ENCODE measurements around the gene COTL1. TPM values are rescaled to one million over a fixed set of nuclear protein-coding genes. Genes with fewer than 3 reads are reported as not detected.
"Not testable (repeated sequence)": the region's sequence is repeated elsewhere in the genome, so short reads cannot be mapped to it uniquely, and the experiment has no call there.

Gene COTL1
- total and polyA plus RNA-seq, 7 donors, result 6.1 to 44.5 (median 9.8) TPM

DNA sequence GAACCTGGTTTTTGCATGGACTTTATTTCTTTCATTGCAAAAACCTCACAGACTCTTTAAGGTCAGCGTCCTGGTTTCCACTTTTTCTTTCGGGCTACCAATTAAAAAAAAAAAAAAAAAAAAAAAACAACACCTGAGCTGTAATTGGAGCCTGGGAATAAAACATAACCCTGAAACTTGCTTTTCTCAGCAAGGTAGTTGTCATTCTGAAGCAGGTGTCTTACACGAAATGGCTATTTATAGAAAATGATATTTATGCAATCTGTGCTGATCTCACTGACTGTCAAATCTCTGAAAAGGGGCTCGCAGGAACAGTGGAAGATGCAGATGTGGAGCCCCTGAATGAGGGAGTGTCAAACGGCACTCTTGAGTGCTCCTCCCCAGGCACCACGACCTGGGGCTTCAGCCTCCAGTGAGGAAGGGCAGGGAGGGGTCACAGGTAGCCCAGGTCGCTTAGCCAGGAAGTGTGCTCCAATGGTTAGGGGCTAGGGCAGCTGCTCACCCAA is 10.4 kb upstream of the COTL1 start:
- H3K9me3 ChIP-seq, result no peaks in the 10 kb centered on the region
- no peaks in the 10 kb centered on the region for H3K4me1 ChIP-seq
- H3K27ac ChIP-seq, result no peak overlapping the region
- no peak for ATAC-seq
- DNase-seq, result no peak
- intact Hi-C loops (cut with DNase I), result loop anchor here (10.0 kb wide), 1 partner anchor 97 kb away; no protein-coding TSS in a partner anchor
- TF ChIP-seq, protein P1, sequence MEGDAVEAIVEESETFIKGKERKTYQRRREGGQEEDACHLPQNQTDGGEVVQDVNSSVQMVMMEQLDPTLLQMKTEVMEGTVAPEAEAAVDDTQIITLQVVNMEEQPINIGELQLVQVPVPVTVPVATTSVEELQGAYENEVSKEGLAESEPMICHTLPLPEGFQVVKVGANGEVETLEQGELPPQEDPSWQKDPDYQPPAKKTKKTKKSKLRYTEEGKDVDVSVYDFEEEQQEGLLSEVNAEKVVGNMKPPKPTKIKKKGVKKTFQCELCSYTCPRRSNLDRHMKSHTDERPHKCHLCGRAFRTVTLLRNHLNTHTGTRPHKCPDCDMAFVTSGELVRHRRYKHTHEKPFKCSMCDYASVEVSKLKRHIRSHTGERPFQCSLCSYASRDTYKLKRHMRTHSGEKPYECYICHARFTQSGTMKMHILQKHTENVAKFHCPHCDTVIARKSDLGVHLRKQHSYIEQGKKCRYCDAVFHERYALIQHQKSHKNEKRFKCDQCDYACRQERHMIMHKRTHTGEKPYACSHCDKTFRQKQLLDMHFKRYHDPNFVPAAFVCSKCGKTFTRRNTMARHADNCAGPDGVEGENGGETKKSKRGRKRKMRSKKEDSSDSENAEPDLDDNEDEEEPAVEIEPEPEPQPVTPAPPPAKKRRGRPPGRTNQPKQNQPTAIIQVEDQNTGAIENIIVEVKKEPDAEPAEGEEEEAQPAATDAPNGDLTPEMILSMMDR (IDR thresholded peaks at IDR 0.05), result no peak
- 64 to 70% (median 65%) methylated on average over 7 of the region's 7 CpGs for WGBS, 3 donors
- H3K27me3 ChIP-seq (ENCODE audit: insufficient read depth in 3 of 3, low read length in 2 of 3), result no peaks in the 10 kb centered on the region
- no peaks in the 10 kb centered on the region for H3K36me3 ChIP-seq (ENCODE audit: insufficient read depth in 1 of 2, low read depth in 1 of 2)
- no peak overlapping the region for H3K4me3 ChIP-seq

DNA sequence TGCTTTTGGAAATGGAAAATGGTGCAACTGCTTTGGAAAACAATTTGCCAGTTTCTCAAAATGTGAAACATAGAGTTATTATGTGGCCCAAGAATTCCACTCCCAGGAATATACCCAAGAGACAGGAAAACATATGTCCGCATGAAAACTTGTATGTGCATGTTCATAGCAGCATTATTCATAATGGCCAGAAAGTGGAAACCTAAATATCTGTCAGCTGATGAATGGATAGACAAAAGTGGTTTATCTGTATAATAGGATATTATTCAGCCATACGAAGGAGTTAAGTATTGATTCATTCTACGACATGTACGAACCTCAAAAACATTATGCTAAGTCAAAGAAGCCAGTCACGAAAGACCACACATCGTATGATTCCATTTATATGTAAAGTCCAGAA is 7.7 kb upstream of the COTL1 start:
- H3K27me3 ChIP-seq (ENCODE audit: insufficient read depth in 3 of 3, low read length in 2 of 3), result no peaks in the 10 kb centered on the region
- ATAC-seq (no peak), DNase-seq (no peak)
- no peak overlapping the region for H3K27ac ChIP-seq
- H3K9me3 ChIP-seq, result no peaks in the 10 kb centered on the region
- no peak overlapping the region for H3K4me3 ChIP-seq
- no peaks in the 10 kb centered on the region for H3K36me3 ChIP-seq (ENCODE audit: insufficient read depth in 1 of 2, low read depth in 1 of 2)
- intact Hi-C loops (cut with DNase I), result loop anchor here (10.0 kb wide), 1 partner anchor 99 kb away; no protein-coding TSS in a partner anchor
- no peaks in the 10 kb centered on the region for H3K4me1 ChIP-seq
- WGBS, 3 donors, result 91 to 95% (median 93%) methylated on average over 6 of the region's 6 CpGs
- TF ChIP-seq, protein P1 (IDR thresholded peaks at IDR 0.05), result no peak

DNA sequence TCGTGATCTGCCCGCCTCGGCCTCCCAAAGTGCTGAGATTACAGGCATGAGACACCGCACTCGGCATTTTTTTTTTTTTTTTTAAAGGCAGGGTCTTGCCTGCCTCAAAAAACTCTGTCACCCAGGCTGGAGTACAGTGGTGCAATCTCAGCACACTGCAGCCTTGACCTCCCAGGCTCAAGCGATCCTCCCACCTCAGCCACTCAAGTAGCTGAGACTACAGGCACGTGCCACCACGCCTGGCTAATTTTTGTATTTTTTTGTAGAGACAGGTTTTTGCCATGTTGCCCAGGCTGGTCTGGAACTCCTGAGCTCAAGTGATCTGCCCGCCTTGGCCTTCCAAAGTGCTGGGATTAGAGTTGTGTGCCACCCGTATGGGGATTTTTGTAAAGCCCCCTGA is 3.0 kb upstream of the COTL1 start:
- not testable (repeated sequence) for H3K36me3 ChIP-seq (ENCODE audit: insufficient read depth in 1 of 2, low read depth in 1 of 2); ATAC-seq; H3K4me3 ChIP-seq; H3K9me3 ChIP-seq; H3K27ac ChIP-seq; DNase-seq
- 77 to 90% (median 77%) methylated on average over 10 of the region's 10 CpGs for WGBS, 3 donors
- intact Hi-C loops (cut with DNase I), result loop anchor here (5.0 to 10.0 kb wide), 2 partner anchors 104 to 109 kb away; no protein-coding TSS in a partner anchor
- Histone ChIP-seq H3K4me1 (peaks cover 10% of the 10 kb centered on the region), H3K27me3 (ENCODE audit: insufficient read depth in 3 of 3, low read length in 2 of 3) (peaks cover 0 to 13% (median 2%) of the 10 kb centered on the region in 3 donors)

DNA sequence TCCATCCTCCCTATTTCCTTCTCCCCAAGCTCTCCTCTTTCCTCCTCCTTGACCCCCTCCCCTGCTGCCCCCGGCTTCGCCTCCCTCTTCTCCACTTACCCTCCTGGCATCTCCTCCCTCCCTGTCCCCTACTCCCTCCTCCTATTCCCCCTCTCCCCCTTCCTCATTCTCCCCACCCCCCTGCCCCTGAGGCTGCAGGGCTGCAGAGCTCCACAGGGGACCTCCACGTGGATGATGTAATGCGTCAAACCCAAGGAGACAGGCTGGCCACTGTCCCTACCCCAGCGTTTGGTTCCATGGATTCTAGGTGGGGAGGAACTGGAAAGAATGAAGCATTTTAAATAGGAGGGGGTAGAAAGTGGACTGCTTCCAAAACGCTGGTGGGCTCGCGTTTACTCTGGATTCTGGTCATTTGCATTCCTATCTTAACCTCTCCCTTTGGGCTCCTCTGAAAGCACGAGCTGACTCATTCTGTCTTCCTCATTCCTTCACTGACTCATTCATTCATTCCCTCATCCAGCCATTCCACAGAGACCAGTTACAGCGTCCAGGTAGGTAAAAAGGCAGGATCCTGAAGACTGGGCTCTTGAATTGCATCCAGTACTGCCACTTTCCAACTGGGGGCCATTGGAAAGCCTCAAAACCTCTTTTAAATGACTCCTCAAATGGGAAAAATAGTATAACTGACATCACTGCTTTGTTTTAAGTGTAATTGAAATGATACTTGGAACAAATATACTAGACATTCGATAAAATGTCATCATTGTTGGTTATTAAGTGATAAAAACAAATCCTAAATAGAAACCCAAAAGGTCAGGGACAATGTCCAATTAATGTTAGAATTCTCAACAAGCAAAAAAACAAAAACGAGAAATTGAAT is 943 bp upstream of the COTL1 start:
- intact Hi-C loops (cut with DNase I), result no loop called here
- no peaks in the 10 kb centered on the region for H3K36me3 ChIP-seq (ENCODE audit: insufficient read depth in 1 of 2, low read depth in 1 of 2)
- ATAC-seq, result peak in 3 of 4 donors; percentile 25 to 36 (median 32)
- H3K27ac ChIP-seq, result no peak overlapping the region
- WGBS, 3 donors, result 25 to 27% (median 26%) methylated on average over 12 of the region's 12 CpGs
- no peak overlapping the region for H3K4me3 ChIP-seq
- H3K9me3 ChIP-seq, result no peaks in the 10 kb centered on the region
- peak in 1 of 2 donors; percentile 42 for DNase-seq
- H3K4me1 ChIP-seq, result peaks cover 10% of the 10 kb centered on the region
- peaks cover 0 to 25% (median 2%) of the 10 kb centered on the region in 3 donors for H3K27me3 ChIP-seq (ENCODE audit: insufficient read depth in 3 of 3, low read length in 2 of 3)
- TF ChIP-seq, protein P1 (IDR thresholded peaks at IDR 0.05), result no peak
